HG03520 (cell line): ENCODE measurements around the gene TAX1BP1.
"Not testable (repeated sequence)": the region's sequence is repeated elsewhere in the genome, so short reads cannot be mapped to it uniquely, and the experiment has no call there.

ENCODE experiments used
- ATAC-seq: cut with Tn5 transposase; IDR thresholded peaks from one replicate; pipeline ENCODE4 v1.9.1; 2021; ENCODE audit warnings: mild to moderate bottlenecking, moderate library complexity; ENCODE audit not compliant: unreplicated experiment

The TAX1BP1 gene

GRCh38 chr7:27840760-27841364, 100.9 kb downstream of the TAX1BP1 start:
- no peak for ATAC-seq

GRCh38 chr7:27842094-27842692, 102.2 kb downstream of the TAX1BP1 start:
- ATAC-seq, result no peak

GRCh38 chr7:27842851-27843250, 102.9 kb downstream of the TAX1BP1 start:
- no peak for ATAC-seq

- no peak for ATAC-seq
Measured at GRCh38 chr7:27843584-27844305, 103.8 kb downstream of the TAX1BP1 start.

GRCh38 chr7:27846388-27846787, 106.4 kb downstream of the TAX1BP1 start:
- no peak for ATAC-seq

GRCh38 chr7:27850531-27850930, 110.6 kb downstream of the TAX1BP1 start:
- ATAC-seq, result no peak

- ATAC-seq, result not testable (repeated sequence)
Measured at GRCh38 chr7:27856703-27857485, 116.9 kb downstream of the TAX1BP1 start.

- ATAC-seq, result no peak
Measured at GRCh38 chr7:27860800-27861199, 120.8 kb downstream of the TAX1BP1 start.

GRCh38 chr7:27861747-27862146, 121.8 kb downstream of the TAX1BP1 start:
- ATAC-seq, result no peak

GRCh38 chr7:27863880-27864279, 123.9 kb downstream of the TAX1BP1 start:
- ATAC-seq, result no peak

GRCh38 chr7:27866256-27866655, 126.3 kb downstream of the TAX1BP1 start:
- no peak for ATAC-seq

GRCh38 chr7:27866828-27867672, 127.1 kb downstream of the TAX1BP1 start:
- no peak for ATAC-seq

GRCh38 chr7:27868131-27868550, 128.2 kb downstream of the TAX1BP1 start:
- no peak for ATAC-seq

GRCh38 chr7:27869056-27869455, 129.1 kb downstream of the TAX1BP1 start:
- ATAC-seq, result no peak

GRCh38 chr7:27870595-27870994, 130.6 kb downstream of the TAX1BP1 start:
- no peak for ATAC-seq

- ATAC-seq, result no peak
Measured at GRCh38 chr7:27871086-27871485, 131.1 kb downstream of the TAX1BP1 start.

GRCh38 chr7:27871866-27872265, 131.9 kb downstream of the TAX1BP1 start:
- ATAC-seq, result no peak

- no peak for ATAC-seq
Measured at GRCh38 chr7:27872356-27873275, 132.7 kb downstream of the TAX1BP1 start.
